Left ventricle myocardium inferior (tissue), 1 donor: ENCODE data around the gene IL19. TPM values are rescaled to one million over a fixed set of nuclear protein-coding genes. Genes with fewer than 3 reads are reported as not detected.

Experiments
- DNase-seq: peaks from one replicate; pipeline ENCODE4 v3.0.0-alpha.2; 2020
- H3K27ac ChIP-seq: fragments of 200-600 bp; replicated peaks from 2 replicates; pipeline ENCODE4 v1.8.0; 2021
- H3K27me3 ChIP-seq: fragments of 200-600 bp; 2 replicates; pipeline ENCODE4 v1.8.0; 2021; ENCODE audit warnings: low read depth
- H3K36me3 ChIP-seq: fragments of 200-600 bp; 2 replicates; pipeline ENCODE4 v1.8.0; 2021
- H3K4me1 ChIP-seq: fragments of 200-600 bp; 2 replicates; pipeline ENCODE4 v1.8.0; 2021
- H3K4me3 ChIP-seq: fragments of 200-600 bp; 2 replicates; pipeline ENCODE4 v1.8.0; 2021; ENCODE audit warnings: mild to moderate bottlenecking, moderate library complexity
- H3K9me3 ChIP-seq: fragments of 200-600 bp; replicated peaks from 2 replicates; pipeline ENCODE4 v1.8.0; 2021
- CTCF ChIP-seq: fragments of 200-600 bp; IDR thresholded peaks from 2 replicates; pipeline ENCODE4 v1.8.0; 2021; ENCODE audit warnings: antibody characterized with exemption, mild to moderate bottlenecking, borderline replicate concordance
- intact Hi-C: fragments of 100-400 bp; cut with micrococcal nuclease; formaldehyde crosslinking; loops from one replicate; pipeline ENCODE4 v1.11.0; 2022
- total RNA-seq: library from RNA; stranded (reverse); fragmentation: NEBNext Ultra II Directional; extraction: Animal tissue kit (Norgen Biotek cat#: 25700); gene quantifications from one replicate; pipeline ENCODE4 v1.2.1, GENCODE V29; 2021
- donor health status: DM: no; HTN: yes; CAD: no; lungs with severe emphysema.

Gene IL19
- total RNA-seq, 1 donor from 2014 or later = not detected

DNA sequence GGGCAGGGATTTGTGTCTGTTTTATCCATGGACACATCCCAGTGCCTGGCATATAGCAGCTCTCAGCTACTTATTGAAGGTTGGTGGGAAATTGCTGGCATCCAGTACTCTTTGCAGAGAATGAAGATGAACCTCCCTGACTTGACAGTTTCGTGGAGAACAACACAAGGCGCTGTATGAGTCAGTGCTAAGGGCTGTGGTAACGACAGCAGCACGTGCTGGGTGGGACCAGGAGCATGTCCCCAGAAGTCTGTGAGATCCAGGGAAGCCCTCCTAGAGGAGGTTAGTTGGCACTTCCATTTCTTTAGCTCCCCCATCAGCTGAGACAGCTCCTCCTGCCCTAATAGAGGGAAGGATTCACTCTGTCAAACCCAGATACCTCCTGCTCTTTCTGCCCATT, 25.9 kb upstream of the IL19 start:
- Histone ChIP-seq H3K4me1 (no peaks in the 10 kb centered on the region), H3K27me3 (no peaks in the 10 kb centered on the region), H3K9me3 (no peaks in the 10 kb centered on the region), H3K36me3 (no peaks in the 10 kb centered on the region), H3K27ac (no peak overlapping the region), H3K4me3 (no peak overlapping the region)
- no peak for TF ChIP-seq CTCF
- DNase-seq = no peak
- intact Hi-C loops = no loop called here

GRCh38 chr1:206745301-206745700, 25.3 kb upstream of the IL19 start:
- no peaks in the 10 kb centered on the region for H3K36me3 ChIP-seq
- H3K27me3 ChIP-seq = no peaks in the 10 kb centered on the region
- H3K4me3 ChIP-seq = no peak overlapping the region
- intact Hi-C loops = no loop called here
- no peaks in the 10 kb centered on the region for H3K9me3 ChIP-seq
- no peak for DNase-seq
- no peak overlapping the region for H3K27ac ChIP-seq
- H3K4me1 ChIP-seq = no peaks in the 10 kb centered on the region
- no peak for TF ChIP-seq CTCF

DNA sequence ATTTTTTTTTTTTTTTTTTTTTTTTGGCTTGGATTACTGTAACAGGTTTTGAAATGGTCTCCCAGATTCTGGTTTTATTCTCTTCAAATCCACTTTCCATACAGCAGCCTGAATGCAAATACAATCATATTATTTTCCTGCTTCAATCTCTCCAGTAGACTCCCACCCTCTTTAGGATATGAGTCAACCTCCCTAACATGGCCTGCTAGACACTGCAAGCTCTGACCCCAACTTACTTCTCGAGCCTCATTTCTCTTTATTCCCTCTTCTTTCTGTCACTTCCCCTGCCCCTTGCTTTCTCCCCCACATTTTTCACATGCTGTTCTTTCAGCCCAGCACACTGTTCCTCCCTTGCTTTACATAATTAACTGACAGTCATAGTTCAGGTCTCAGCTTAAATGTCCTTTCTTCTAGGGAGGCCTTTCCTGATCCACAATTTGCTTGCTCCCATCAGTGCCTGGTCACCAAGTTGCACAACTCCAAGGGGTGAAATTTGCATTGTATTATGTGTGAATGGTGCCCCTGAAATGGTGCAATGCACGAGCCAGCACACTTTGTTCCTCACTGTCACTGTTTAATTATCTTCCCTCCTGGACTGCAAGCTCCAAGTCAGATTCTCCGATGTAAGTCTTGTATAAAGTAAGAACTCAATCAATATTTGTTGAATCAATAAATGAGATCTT, 22.1 kb upstream of the IL19 start:
- TF ChIP-seq CTCF = no peak
- Histone ChIP-seq H3K4me3 (no peak overlapping the region), H3K36me3 (no peaks in the 10 kb centered on the region)

DNA sequence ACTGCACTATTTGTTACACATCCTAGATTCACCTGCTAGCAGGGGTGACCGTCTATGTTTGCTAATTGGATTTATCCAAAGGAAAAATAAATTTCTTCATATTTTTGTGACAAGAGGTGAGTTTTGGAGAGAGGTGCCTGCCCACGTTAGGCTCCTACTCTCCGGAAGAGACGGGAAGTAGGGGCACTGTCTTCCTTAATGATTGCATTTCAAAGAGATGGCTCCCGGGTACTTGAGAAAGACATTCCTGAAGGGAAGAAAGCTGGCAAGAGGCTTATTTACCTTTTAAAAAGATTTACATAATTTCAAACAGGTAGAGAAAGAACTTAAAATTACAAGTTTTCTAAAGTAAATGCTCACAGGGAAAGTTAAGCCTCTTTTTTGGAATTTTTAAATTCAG, 18.7 kb upstream of the IL19 start:
- Histone ChIP-seq H3K27ac (no peak overlapping the region), H3K4me3 (no peak overlapping the region), H3K27me3 (peaks cover 11% of the 10 kb centered on the region), H3K9me3 (no peaks in the 10 kb centered on the region), H3K36me3 (no peaks in the 10 kb centered on the region), H3K4me1 (no peaks in the 10 kb centered on the region)
- TF ChIP-seq CTCF = no peak
- no peak for DNase-seq
- intact Hi-C loops = no loop called here

More for the DNA sequence above, 22.1 kb upstream of the IL19 start:
- no peak for DNase-seq
- intact Hi-C loops = no loop called here
- Histone ChIP-seq H3K9me3 (no peaks in the 10 kb centered on the region), H3K27me3 (peaks cover 11% of the 10 kb centered on the region), H3K27ac (no peak overlapping the region), H3K4me1 (no peaks in the 10 kb centered on the region)

- no peaks in the 10 kb centered on the region for H3K4me1 ChIP-seq
- no peak for DNase-seq
- intact Hi-C loops = no loop called here
- no peak overlapping the region for H3K4me3 ChIP-seq
- peaks cover 11% of the 10 kb centered on the region for H3K27me3 ChIP-seq
- H3K9me3 ChIP-seq = no peaks in the 10 kb centered on the region
- H3K36me3 ChIP-seq = no peaks in the 10 kb centered on the region
- no peak for TF ChIP-seq CTCF
- no peak overlapping the region for H3K27ac ChIP-seq
Observed at GRCh38 chr1:206752481-206752880, 18.1 kb upstream of the IL19 start.
